Stimulated activated CD4-positive, alpha-beta T cell treated with anti-CD3 and anti-CD28 coated beads, Interleukin-4, amount 100 ng/mL, for 48 hours (primary cell): ENCODE results near the gene PACS2.
"Not testable (repeated sequence)": the region's sequence is repeated elsewhere in the genome, so short reads cannot be mapped to it uniquely, and the experiment has no call there.

Source experiments
- DNase-seq, 2 donors: peaks; one replicate each; pipeline ENCODE4 v3.0.0-alpha.2; 2020; ENCODE audit warnings: low read depth in 2 of 2

The PACS2 gene

DNA sequence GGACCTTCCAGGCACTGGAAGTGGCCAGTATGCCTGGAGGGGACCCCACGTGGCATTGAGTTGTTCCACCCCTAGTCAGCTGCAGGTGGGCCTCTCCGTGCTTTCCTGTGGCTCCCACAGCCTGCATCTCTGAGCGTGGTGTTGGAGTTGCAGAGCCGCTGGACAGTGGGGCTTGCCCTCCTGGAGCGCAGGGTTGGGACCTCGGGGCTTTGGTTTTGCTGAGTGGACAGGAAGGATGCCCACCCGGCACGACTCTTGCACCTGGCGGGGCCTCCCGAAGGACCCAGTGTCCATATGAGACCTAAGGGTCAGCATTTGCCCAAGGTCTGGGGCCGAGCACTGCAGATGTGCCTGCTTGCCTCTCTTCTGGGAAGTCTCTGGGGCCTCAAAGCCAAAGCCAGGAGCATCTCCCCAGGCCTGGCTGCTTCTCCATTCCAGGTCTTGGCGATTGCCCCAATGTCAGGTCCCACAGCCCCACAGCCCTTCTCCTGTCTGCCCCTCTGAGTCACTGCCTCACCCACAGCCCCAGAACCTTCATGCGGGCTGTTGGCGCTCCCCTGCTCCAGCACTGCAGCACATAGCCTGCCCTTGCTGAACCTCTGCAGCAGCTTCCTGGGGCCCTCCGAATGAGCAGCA lies 1.5 kb downstream of the PACS2 start:
- DNase-seq = no peak

DNA sequence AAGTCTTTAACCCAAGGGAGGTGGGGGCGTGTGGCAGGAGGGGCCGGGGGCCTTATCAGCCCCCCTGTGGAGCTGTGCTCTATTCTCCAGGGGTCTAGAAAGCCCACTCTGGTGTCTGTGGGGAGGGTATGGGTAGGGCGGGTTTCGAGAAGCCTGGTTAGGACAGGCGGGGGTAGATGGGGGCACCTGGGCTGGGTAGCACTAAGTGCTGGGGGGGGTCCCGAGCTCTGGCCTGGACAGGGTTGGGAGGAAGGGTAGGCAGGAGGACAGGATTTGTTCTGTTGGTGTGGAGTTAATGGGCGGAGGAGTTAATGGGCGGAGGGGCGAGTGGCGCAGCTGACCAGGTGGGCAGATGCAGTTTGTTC lies 2.0 kb downstream of the PACS2 start:
- DNase-seq = no peak

GRCh38 chr14:105316968-105317510 lies 2.5 kb downstream of the PACS2 start:
- DNase-seq = no peak

GRCh38 chr14:105317546-105317945 lies 3.0 kb downstream of the PACS2 start:
- DNase-seq = no peak

- DNase-seq = no peak
These were observed 8.4 kb downstream of the PACS2 start for GRCh38 chr14:105322791-105323556.

- no peak for DNase-seq
These were observed 9.1 kb downstream of the PACS2 start for GRCh38 chr14:105323663-105324062.

GRCh38 chr14:105324080-105324778 lies 9.7 kb downstream of the PACS2 start:
- DNase-seq = no peak

- no peak for DNase-seq
These were observed 10.3 kb downstream of the PACS2 start for GRCh38 chr14:105324871-105325270.

GRCh38 chr14:105325303-105325702 lies 10.8 kb downstream of the PACS2 start:
- no peak for DNase-seq

GRCh38 chr14:105325716-105326567 lies 11.4 kb downstream of the PACS2 start:
- DNase-seq = no peak

- no peak for DNase-seq
These were observed 12.0 kb downstream of the PACS2 start for GRCh38 chr14:105326568-105326867.

DNA sequence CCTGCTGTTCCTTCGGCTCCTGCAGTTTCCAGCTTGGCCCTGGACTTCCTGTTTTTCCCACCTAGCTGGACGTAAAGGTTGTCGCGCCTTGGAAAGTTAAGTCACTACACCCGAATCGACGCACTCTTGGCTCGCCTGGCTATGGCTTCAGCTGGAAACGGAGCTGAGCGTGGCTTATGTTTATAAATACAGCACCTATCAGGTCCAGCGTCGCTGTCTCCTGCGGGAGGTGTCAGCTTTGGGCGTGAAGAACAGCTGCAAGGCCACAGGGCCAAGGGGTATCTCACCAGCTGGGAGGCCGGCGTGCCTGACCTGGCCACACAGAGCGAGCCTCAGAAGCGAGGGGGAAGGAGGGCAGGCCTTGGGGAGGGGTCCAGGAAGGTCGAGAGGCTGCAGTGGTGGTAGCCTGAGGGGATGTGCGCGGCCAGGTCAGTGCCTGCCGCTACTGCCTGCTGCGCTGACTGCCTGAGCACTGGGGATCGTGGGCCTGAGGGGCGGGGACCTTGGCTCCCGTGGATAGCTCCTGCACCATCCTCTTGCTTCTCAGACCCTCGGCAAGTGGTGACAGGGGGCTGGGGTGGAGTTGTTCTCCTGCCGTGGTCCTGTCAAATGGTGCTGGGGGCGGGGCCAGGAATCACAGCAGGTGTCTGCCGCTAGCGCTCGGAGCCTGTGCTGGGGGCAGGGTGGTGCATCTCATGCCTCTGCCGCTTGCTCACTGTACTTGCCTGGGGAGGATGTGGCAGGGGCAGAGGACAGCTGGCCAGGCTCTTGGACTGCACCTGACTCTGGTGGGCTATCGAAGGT lies 12.5 kb downstream of the PACS2 start:
- no peak for DNase-seq

- not testable (repeated sequence) for DNase-seq
These were observed 13.1 kb downstream of the PACS2 start for GRCh38 chr14:105327695-105328045.

- DNase-seq = no peak
These were observed 13.6 kb downstream of the PACS2 start for GRCh38 chr14:105328070-105328677.

GRCh38 chr14:105328678-105329390 lies 14.3 kb downstream of the PACS2 start:
- DNase-seq = no peak

DNA sequence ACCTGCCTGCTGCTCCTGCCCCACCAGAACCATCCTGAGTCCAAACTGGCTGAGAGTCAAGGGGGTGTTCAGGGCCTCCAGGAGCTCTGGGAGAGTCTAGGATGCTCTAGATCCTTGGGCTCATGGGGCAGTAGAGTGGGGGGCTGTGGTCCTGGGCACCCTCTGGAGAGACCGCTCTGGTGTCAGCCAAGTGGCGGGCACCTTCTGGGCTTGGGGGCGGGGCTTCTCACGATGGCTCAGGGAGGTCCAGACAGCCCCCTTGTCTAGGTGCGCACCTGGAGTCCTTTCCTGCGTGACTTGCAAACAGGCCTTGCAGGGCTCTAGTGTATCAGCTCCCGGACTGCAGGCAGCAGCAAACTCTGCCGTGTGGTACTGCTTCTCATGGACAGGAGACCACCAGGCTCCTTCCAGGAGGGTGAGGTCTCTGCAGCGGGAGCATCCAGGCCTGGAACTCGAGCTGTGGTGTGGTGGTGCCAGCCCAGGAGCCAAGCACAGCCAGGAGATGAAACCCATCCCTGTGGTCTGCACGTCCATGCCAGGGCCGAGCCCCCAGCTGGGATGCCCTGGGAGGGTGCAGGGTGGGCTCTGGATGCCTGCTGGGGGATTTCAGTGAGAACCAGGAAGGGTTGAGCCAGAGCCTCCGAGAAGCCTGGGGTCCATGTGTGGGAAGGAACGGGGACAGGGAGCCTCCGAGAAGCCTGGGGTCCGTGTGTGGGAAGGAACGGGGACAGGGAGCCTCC lies 15.0 kb downstream of the PACS2 start:
- DNase-seq = no peak

- DNase-seq = no peak
These were observed 15.9 kb downstream of the PACS2 start for GRCh38 chr14:105330491-105330895.

DNA sequence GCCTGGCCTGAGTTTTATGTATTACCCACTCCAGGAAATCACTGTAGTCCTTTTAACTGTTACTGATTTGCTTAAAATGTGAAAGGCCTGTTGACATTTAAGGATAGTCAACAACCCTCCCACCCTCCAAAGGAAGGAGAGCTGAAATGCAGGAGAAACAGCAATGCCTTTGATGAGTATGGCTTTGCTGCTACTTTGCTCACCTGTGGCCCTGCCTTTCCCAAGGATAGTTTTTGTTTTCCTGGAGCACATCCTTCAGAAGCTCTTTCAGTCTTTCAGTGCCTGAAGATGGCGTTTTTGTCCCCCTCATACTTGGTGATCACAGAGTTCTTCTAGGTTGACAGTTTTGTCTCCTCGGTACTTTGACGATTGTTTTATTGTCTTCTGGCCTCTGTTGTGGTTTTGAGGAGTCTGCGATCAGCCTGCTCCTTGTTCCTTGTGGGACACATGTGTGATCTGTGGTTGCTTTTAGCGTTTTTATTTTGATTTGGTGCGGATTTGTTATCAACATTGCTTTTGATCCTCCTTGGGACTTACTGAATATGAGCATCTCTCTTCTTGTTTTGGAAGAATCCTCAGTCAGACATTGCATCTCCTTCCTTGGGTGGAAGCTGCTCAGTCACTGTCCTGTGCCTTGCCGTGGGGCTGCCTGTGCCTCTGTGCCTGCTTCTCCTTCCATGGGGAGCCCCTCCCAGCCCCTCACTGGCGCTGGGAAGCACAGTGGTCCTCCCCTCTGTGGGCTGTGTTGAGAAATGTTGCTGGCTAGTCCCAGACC lies 17.2 kb downstream of the PACS2 start:
- DNase-seq = no peak
